ENCODE data around the gene ANO9. TPM values are rescaled to one million over a fixed set of nuclear protein-coding genes. Genes with fewer than 3 reads are reported as not detected.

Gene ANO9
- total RNA-seq, 1 experiment from 2014 or later: 16.6 TPM

GRCh38 chr11:375065-376025 lies 66.5 kb downstream of the ANO9 start:
- H2AFZ ChIP-seq (ENCODE audit: low read length): no peak overlapping the region
- TF ChIP-seq EZH2 (IDR thresholded peaks at IDR 0.05; ENCODE audit: low read length, unreplicated experiment): no peak
- no peak for TF ChIP-seq CTCF (conservative IDR thresholded peaks at IDR 0.05; ENCODE audit: low read depth, low read length)
- no peak for TF ChIP-seq EZH2phosphoT487 (IDR thresholded peaks at IDR 0.05; ENCODE audit: borderline replicate concordance, low read length)
- DNase-seq: no peak
- H3K9me2 ChIP-seq (replicated peaks; ENCODE audit: low read length): no peaks in the 10 kb centered on the region
- H3K36me3 ChIP-seq (ENCODE audit: low read depth, low read length): no peaks in the 10 kb centered on the region
- H3K4me1 ChIP-seq (ENCODE audit: insufficient read depth, low read length): no peaks in the 10 kb centered on the region
- no peaks in the 10 kb centered on the region for H3K27me3 ChIP-seq (ENCODE audit: low read length)
- no peaks in the 10 kb centered on the region for H3F3A ChIP-seq (ENCODE audit: low read length, unreplicated experiment)
- no peak overlapping the region for H3K9ac ChIP-seq (ENCODE audit: low read length)
- no peaks in the 10 kb centered on the region for H4K20me1 ChIP-seq (ENCODE audit: low read length)
- no peaks in the 10 kb centered on the region for H3K9me3 ChIP-seq (ENCODE audit: low read length)
- peaks cover 6% of the 10 kb centered on the region for H3K79me2 ChIP-seq (ENCODE audit: low read length)
- ChIA-PET POLR2A (ENCODE audit: unreplicated experiment) (no interaction called here), CTCF (no interaction called here)
- no peak overlapping the region for H3K4me3 ChIP-seq (ENCODE audit: low read length)
- H3K27ac ChIP-seq (ENCODE audit: low read length): no peak overlapping the region
- no TSS peak for BruUV-seq (replicated peaks)
- no peak for ATAC-seq
- H3K4me2 ChIP-seq (ENCODE audit: low read length): no peak overlapping the region
- intact Hi-C loops (cut with micrococcal nuclease): no loop called here

- H3K36me3 ChIP-seq (ENCODE audit: low read depth, low read length): no peaks in the 10 kb centered on the region
- H3K27me3 ChIP-seq (ENCODE audit: low read length): no peaks in the 10 kb centered on the region
- no peaks in the 10 kb centered on the region for H3F3A ChIP-seq (ENCODE audit: low read length, unreplicated experiment)
- TF ChIP-seq EZH2 (IDR thresholded peaks at IDR 0.05; ENCODE audit: low read length, unreplicated experiment) (no peak), CTCF (conservative IDR thresholded peaks at IDR 0.05; ENCODE audit: low read depth, low read length) (no peak), EZH2phosphoT487 (IDR thresholded peaks at IDR 0.05; ENCODE audit: borderline replicate concordance, low read length) (no peak)
- no peak overlapping the region for H3K4me2 ChIP-seq (ENCODE audit: low read length)
- no peak overlapping the region for H3K27ac ChIP-seq (ENCODE audit: low read length)
- intact Hi-C loops (cut with micrococcal nuclease): no loop called here
- H3K9me2 ChIP-seq (replicated peaks; ENCODE audit: low read length): no peaks in the 10 kb centered on the region
- no peaks in the 10 kb centered on the region for H3K4me1 ChIP-seq (ENCODE audit: insufficient read depth, low read length)
- H3K79me2 ChIP-seq (ENCODE audit: low read length): peaks cover 10% of the 10 kb centered on the region
- BruUV-seq (replicated peaks): no TSS peak
- H3K9ac ChIP-seq (ENCODE audit: low read length): no peak overlapping the region
- DNase-seq (no peak), ATAC-seq (no peak)
- POLR2A ChIA-PET (ENCODE audit: unreplicated experiment): interaction anchor here (0.5 kb wide), 1 partner anchor 41 kb away, joined by 3 read pairs; the partner anchor contains the start of gene SIGIRR
- H3K4me3 ChIP-seq (ENCODE audit: low read length): no peak overlapping the region
- H2AFZ ChIP-seq (ENCODE audit: low read length): no peak overlapping the region
- no peaks in the 10 kb centered on the region for H3K9me3 ChIP-seq (ENCODE audit: low read length)
- H4K20me1 ChIP-seq (ENCODE audit: low read length): no peaks in the 10 kb centered on the region
- CTCF ChIA-PET: no interaction called here
These were observed 67.9 kb downstream of the ANO9 start for GRCh38 chr11:373716-374551.
